Bronchial epithelial cell (primary cell): ENCODE results near the gene KMT2B. TPM values are rescaled to one million over a fixed set of nuclear protein-coding genes. Genes with fewer than 3 reads are reported as not detected.

Experiments used
- DNase-seq: peaks from one replicate; pipeline ENCODE4 v3.0.0-alpha.2; 2010; ENCODE audit warnings: low read depth
- FAIRE-seq: peaks from 2 replicates; lab custom pipeline; 2011; peaks lifted over from hg19 to GRCh38; lab: Jason Lieb, UNC
- H3K27me3 ChIP-seq: 2 replicates; pipeline ENCODE4 v1.5.1; 2011; ENCODE audit warnings: low read length; ENCODE audit not compliant: control insufficient read depth, insufficient read depth
- H3K36me3 ChIP-seq: 2 replicates; pipeline ENCODE4 v1.5.1; 2011; ENCODE audit warnings: low read length; ENCODE audit not compliant: control insufficient read depth, insufficient read depth
- H3K4me3 ChIP-seq: 2 replicates; pipeline ENCODE4 v1.5.1; 2011; ENCODE audit warnings: mild to moderate bottlenecking, low read depth, low read length, control low read depth
- total RNA-seq: library from RNA; depleted of rRNA; stranded (reverse); fragments of >200 nt; gene quantifications from 2 replicates; pipeline ENCODE4 v1.2.1, GENCODE V29; 2014
- TF ChIP-seq, protein P1 (sequence below): IDR thresholded peaks from 2 replicates; pipeline ENCODE4 v1.5.1; 2011; ENCODE audit warnings: mild to moderate bottlenecking, moderate library complexity, low read length, control low read depth, inconsistent platforms; ENCODE audit not compliant: insufficient read depth, severe bottlenecking

Gene KMT2B
- total RNA-seq, 1 donor from 2014 or later = 3.4 TPM

DNA sequence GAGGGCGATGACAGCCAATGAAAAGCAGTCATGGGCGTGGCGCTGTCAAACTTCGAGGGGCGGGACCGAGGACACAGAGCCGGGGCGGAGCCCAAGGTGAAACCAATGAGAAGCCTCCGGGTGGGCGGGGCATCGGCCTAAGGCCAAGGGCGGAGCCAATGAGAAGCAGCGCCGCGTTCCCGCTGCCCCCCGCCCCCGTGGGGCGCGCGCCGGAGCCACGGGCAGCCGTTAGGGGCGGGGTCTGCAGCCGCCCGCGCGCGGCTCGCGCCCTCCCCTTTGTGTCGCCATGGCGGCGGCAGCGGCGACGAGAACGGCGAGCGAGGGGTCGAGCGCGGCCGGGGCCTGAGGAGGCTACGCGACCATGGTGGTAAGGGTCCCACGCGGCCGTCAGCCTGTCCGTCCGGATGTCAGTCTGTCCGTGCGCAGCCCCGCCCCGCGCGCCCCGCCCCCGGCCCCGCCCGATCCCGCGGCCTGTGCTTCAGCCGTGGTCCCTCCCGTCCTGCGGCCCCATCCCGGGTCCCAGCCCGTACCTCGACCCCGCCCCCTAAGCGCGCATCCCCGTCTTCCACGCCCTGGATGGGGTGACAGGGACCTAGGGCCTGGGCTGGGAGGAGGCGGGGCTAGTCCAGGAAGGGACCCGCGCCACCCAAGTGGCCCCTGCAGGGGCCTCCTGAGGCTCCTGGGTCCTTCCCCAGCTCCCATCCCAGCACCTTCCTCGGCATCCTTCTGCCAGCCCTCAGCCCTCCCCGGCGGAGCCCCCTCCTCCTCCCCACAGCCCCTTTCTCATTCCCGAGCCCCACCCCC is 57.7 kb downstream of the KMT2B start, which contains the start of gene ARHGAP33:
ARHGAP33 (plus strand) TSS at position 267 of the 804 bp plus-strand sequence; CDS start at position 362, 95 bp downstream.
- DNase-seq = peak; percentile 90
- no peak for FAIRE-seq

DNA sequence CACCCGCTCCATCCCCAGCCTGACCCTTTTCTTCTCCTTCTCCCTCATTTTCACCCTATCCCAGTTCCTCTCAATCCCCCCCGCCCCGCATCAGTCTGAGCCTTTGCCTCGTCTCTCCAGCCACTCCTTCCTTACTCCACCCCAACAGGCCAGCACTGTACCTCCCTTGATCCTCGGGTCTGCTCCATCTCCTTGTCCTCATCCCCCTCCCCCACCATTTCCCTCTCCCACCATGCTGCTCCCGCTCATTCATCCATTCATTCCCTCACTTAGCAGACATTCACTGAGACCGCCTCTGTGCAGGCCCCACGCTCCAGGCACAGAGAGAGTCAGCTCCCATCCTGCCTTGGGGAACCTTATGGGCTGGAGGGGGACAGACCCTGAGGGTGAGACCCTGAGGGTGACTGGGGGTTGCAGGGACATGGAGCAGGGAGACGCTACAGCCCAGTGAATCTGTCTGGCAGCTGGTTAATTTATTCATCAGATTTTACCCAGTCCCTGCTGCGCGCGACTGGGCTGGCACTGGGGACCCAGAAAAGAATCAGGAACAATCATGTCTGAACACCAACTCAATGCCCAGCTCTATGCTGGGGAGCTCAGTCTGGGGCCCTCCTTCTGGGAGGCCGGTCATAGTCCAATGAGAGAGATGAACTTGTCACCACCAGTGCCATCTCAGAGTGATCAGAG is 58.4 kb downstream of the KMT2B start:
- Histone ChIP-seq H3K27me3 (no peaks in the 10 kb centered on the region), H3K36me3 (no peaks in the 10 kb centered on the region), H3K4me3 (peak overlapping the region; percentile 58)
- TF ChIP-seq, protein P1, sequence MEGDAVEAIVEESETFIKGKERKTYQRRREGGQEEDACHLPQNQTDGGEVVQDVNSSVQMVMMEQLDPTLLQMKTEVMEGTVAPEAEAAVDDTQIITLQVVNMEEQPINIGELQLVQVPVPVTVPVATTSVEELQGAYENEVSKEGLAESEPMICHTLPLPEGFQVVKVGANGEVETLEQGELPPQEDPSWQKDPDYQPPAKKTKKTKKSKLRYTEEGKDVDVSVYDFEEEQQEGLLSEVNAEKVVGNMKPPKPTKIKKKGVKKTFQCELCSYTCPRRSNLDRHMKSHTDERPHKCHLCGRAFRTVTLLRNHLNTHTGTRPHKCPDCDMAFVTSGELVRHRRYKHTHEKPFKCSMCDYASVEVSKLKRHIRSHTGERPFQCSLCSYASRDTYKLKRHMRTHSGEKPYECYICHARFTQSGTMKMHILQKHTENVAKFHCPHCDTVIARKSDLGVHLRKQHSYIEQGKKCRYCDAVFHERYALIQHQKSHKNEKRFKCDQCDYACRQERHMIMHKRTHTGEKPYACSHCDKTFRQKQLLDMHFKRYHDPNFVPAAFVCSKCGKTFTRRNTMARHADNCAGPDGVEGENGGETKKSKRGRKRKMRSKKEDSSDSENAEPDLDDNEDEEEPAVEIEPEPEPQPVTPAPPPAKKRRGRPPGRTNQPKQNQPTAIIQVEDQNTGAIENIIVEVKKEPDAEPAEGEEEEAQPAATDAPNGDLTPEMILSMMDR = no peak
- DNase-seq = no peak
- FAIRE-seq = no peak

More for the DNA sequence above, 57.7 kb downstream of the KMT2B start, which contains the start of gene ARHGAP33:
- Histone ChIP-seq H3K36me3 (no peaks in the 10 kb centered on the region), H3K4me3 (peak within 1 kb of the TSS; percentile 58), H3K27me3 (no peaks in the 10 kb centered on the region)
- TF ChIP-seq, protein P1 = no peak

DNA sequence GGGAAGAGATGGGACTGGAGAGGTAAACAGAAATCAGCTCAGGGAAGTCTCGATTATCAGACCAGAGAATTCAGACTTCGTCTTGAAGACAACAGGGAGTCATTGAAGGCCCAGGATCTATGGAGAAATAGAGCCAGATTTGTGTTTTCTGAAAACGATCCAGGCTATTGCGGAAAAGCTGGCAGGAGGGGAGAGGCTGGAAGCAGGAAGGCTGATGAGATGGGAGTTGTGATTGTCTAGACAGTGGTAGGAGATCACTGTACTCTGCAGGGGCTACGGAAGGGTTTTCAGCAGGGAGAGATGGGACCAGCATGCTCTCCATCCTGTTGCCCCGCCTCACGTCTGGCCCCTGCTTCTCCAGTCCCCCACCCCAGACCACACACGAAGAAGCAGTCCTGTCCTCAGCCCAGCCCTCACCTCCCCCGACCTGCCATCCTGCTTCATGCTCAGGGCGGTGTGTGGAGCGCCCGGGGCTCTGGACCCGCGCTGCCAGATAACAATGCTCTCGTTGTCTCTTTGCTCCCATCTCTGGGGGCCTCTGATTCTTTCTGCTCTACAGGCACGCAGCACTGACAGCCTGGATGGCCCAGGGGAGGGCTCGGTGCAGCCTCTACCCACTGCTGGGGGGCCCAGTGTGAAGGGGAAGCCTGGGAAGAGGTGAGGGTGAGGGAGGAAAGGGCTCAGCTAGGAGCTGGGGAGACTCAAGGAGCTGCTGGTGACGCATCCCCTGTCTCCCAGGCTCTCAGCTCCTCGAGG is 59.5 kb downstream of the KMT2B start:
- DNase-seq (no peak), FAIRE-seq (no peak)
- TF ChIP-seq, protein P1 = no peak
- H3K36me3 ChIP-seq = no peaks in the 10 kb centered on the region
- H3K4me3 ChIP-seq = no peak overlapping the region
- H3K27me3 ChIP-seq = no peaks in the 10 kb centered on the region

DNA sequence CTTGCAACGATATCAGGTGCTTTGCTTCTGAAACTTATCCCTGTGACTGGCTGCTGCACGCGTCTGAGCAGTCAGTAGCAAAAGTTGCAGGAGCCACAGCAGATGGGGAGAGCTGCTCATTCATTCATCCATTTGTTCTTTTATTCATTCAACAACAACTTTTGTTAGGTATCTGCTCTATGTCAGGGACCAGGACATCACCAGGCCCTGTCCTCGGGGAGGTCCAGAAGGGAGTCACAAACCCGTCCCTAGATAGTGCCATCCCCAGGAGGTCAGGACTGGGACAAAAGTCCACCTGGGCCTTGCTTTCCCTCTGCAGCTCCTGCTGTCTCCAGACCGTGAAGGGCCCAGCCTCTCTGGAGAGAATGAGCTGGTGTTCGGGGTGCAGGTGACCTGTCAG is 60.2 kb downstream of the KMT2B start:
- TF ChIP-seq, protein P1 = no peak
- Histone ChIP-seq H3K36me3 (no peaks in the 10 kb centered on the region), H3K4me3 (no peak overlapping the region), H3K27me3 (no peaks in the 10 kb centered on the region)
- DNase-seq (no peak), FAIRE-seq (no peak)

DNA sequence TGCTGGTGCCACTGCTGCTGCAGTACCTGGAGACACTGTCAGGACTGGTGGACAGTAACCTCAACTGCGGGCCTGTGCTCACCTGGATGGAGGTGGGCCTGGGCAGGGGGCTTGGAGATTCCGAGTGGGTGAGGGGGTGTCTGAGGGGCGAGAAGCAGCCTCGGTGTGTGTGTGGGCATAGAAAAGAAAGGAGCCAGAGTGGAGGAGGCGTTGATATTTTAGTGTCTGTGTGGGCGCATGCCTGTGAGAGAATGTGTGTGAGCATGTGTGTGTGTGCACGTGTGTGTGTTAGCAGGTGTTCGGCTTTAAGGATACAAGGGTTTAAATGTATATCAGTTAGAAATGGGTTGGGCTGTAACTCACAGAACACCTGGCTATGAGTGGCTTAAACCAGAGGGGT is 61.2 kb downstream of the KMT2B start:
- no peak overlapping the region for H3K4me3 ChIP-seq
- no peak for DNase-seq
- TF ChIP-seq, protein P1 = no peak
- no peaks in the 10 kb centered on the region for H3K27me3 ChIP-seq
- no peaks in the 10 kb centered on the region for H3K36me3 ChIP-seq
- FAIRE-seq = no peak
